ENCODE measurements around the gene MAN2A1.

MAN2A1 gene

GRCh38 chr5:109748546-109748945, 58.8 kb downstream of the MAN2A1 start:
- Histone ChIP-seq H3K36me3 (ENCODE audit: control insufficient read depth in 2 of 2, insufficient read depth in 1 of 2, low read length in 2 of 2) (peaks cover 0 to 3% of the 10 kb centered on the region in 2 experiments; a peak in 1 of 3 replicates), H3K27ac (ENCODE audit: extremely low read depth, low read depth, low read length) (no peak overlapping the region), H3K4me3 (ENCODE audit: low read depth, low read length) (no peak overlapping the region), H3K4me1 (ENCODE audit: control insufficient read depth, insufficient read depth, low read length) (no peaks in the 10 kb centered on the region; the same call in 1 of the 2 replicates), H3K9me3 (ENCODE audit: control insufficient read depth, insufficient read depth, low read depth, low read length) (no peaks in the 10 kb centered on the region)
- POLR2A ChIA-PET = no interaction called here
- no peak for TF ChIP-seq ELK4 (IDR thresholded peaks at IDR 0.05; ENCODE audit: borderline replicate concordance, low read depth, low read length)
- CTCF ChIA-PET = no interaction called here

- no peak overlapping the region for H3K27ac ChIP-seq (ENCODE audit: extremely low read depth, low read depth, low read length)
- peaks cover 0 to 3% of the 10 kb centered on the region in 2 experiments; a peak in 1 of 3 replicates for H3K36me3 ChIP-seq (ENCODE audit: control insufficient read depth in 2 of 2, insufficient read depth in 1 of 2, low read length in 2 of 2)
- ChIA-PET CTCF (no interaction called here), POLR2A (no interaction called here)
- no peak overlapping the region for H3K4me3 ChIP-seq (ENCODE audit: low read depth, low read length)
- H3K9me3 ChIP-seq (ENCODE audit: control insufficient read depth, insufficient read depth, low read depth, low read length) = no peaks in the 10 kb centered on the region
- TF ChIP-seq ZNF398 (tag by site-specific recombination; IDR thresholded peaks at IDR 0.05) (no peak), ATF2 (tag by site-specific recombination; IDR thresholded peaks at IDR 0.05; ENCODE audit: low read depth) (peak; percentile 53; the same call in 1 of the 2 replicates), RBAK (tag by site-specific recombination; IDR thresholded peaks at IDR 0.05) (no peak), ZNF768 (tag by site-specific recombination; IDR thresholded peaks at IDR 0.05) (no peak), ZFHX2 (tag by site-specific recombination; conservative IDR thresholded peaks at IDR 0.05) (no peak), KLF7 (tag by site-specific recombination; IDR thresholded peaks at IDR 0.05; ENCODE audit: borderline replicate concordance) (no peak), HOXC10 (CRISPR knock-in tag; IDR thresholded peaks at IDR 0.05) (no peak), AEBP2 (tag by site-specific recombination; IDR thresholded peaks at IDR 0.05; ENCODE audit: borderline replicate concordance) (no peak), ZNF658 (tag by site-specific recombination; IDR thresholded peaks at IDR 0.05) (no peak)
- H3K4me1 ChIP-seq (ENCODE audit: control insufficient read depth, insufficient read depth, low read length) = peaks cover 4% of the 10 kb centered on the region
Measured at GRCh38 chr5:109750463-109750862, 60.7 kb downstream of the MAN2A1 start.

- CTCF ChIA-PET = no interaction called here
- no peak overlapping the region for H3K27ac ChIP-seq (ENCODE audit: extremely low read depth, low read depth, low read length)
Measured at GRCh38 chr5:109753279-109753678, 63.6 kb downstream of the MAN2A1 start.

More at GRCh38 chr5:109753279-109753678, 63.6 kb downstream of the MAN2A1 start:
- POLR2A ChIA-PET = no interaction called here
- TF ChIP-seq ZBTB20 (tag by site-specific recombination; IDR thresholded peaks at IDR 0.05) (no peak), BCL11A (tag by site-specific recombination; IDR thresholded peaks at IDR 0.05; ENCODE audit: low read depth) (no peak), KLF10 (tag by site-specific recombination; IDR thresholded peaks at IDR 0.05) (no peak), HOXC10 (CRISPR knock-in tag; IDR thresholded peaks at IDR 0.05) (no peak), ZNF223 (tag by site-specific recombination; IDR thresholded peaks at IDR 0.05) (no peak), ZNF639 (tag by site-specific recombination; IDR thresholded peaks at IDR 0.05) (no peak), ZNF561 (tag by site-specific recombination; IDR thresholded peaks at IDR 0.05; ENCODE audit: borderline replicate concordance) (no peak), ZNF19 (tag by site-specific recombination; IDR thresholded peaks at IDR 0.05; ENCODE audit: low read depth) (no peak), ZNF26 (tag by site-specific recombination; IDR thresholded peaks at IDR 0.05) (no peak), ZNF169 (tag by site-specific recombination; IDR thresholded peaks at IDR 0.05) (no peak), ZNF645 (tag by site-specific recombination; IDR thresholded peaks at IDR 0.05) (no peak)
- H3K36me3 ChIP-seq (ENCODE audit: control insufficient read depth in 2 of 2, insufficient read depth in 1 of 2, low read length in 2 of 2) = peaks cover 3 to 7% of the 10 kb centered on the region in 2 experiments; a peak in 2 of 3 replicates
- no peak overlapping the region for H3K4me3 ChIP-seq (ENCODE audit: low read depth, low read length)
- H3K9me3 ChIP-seq (ENCODE audit: control insufficient read depth, insufficient read depth, low read depth, low read length) = no peaks in the 10 kb centered on the region
- H3K4me1 ChIP-seq (ENCODE audit: control insufficient read depth, insufficient read depth, low read length) = peaks cover 4% of the 10 kb centered on the region
